HG03565 (cell line): ENCODE data around the gene SLC9C2.
"Not testable (repeated sequence)": the region's sequence is repeated elsewhere in the genome, so short reads cannot be mapped to it uniquely, and the experiment has no call there.

Experiments used
- ATAC-seq: cut with Tn5 transposase; IDR thresholded peaks from one replicate; pipeline ENCODE4 v1.9.1; 2021; ENCODE audit warnings: mild to moderate bottlenecking, moderate library complexity; ENCODE audit not compliant: unreplicated experiment

Gene SLC9C2

GRCh38 chr1:173529106-173529505 is 73.8 kb downstream of the SLC9C2 start:
- ATAC-seq: no peak

DNA sequence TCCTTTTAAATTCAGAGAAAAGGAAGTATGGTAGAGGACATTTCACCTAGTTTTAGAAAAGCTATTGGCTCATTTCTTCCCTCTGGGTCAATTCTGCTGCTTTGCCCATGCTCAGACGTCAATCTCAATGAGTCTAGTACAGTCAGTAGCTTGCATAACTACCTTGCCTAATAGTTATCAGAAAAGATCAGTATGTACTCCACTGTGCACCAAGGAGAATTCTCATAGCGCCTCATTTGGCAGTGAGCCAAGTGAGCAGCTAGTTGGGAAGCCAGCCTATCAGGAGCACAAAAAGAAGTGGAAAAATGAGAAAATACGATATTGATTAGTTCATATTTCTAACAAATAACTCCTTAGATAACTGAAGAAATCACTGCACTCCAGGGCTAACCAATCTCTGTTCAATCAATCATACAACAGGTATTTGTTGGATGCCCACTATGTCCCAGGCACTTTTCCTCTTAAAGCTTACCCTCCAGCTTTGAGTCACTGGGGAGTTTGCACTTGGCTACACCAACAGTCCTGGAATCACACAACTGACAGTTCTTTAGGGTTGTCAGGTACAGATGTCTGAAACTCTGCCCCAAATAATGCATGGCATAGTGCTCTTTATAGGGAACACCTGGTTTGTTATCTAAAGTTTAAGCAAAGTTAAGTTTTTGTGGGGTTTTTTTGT is 75.6 kb downstream of the SLC9C2 start:
- no peak for ATAC-seq

DNA sequence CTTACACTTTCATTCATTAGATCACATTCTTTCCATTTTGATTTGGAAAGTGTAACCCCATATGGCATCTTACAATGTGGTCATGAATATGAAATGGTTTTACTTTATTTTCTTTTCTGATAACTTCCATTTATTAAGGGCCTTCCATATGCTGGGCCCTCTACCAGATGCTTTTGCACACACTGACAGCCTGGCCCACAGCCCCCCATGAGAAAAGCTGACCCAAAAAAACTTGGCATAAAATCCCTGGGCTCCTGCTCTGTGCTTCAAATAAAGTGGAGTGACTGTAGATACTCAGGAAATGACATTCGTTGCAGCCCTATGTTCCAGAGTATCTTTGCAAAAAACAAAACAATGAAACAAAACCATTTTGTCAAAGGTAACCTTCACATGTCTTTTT is 76.9 kb downstream of the SLC9C2 start:
- ATAC-seq: no peak

- ATAC-seq: no peak
These were observed 79.5 kb downstream of the SLC9C2 start for GRCh38 chr1:173523329-173523728.

- ATAC-seq: no peak
These were observed 82.1 kb downstream of the SLC9C2 start for GRCh38 chr1:173520799-173521198.

DNA sequence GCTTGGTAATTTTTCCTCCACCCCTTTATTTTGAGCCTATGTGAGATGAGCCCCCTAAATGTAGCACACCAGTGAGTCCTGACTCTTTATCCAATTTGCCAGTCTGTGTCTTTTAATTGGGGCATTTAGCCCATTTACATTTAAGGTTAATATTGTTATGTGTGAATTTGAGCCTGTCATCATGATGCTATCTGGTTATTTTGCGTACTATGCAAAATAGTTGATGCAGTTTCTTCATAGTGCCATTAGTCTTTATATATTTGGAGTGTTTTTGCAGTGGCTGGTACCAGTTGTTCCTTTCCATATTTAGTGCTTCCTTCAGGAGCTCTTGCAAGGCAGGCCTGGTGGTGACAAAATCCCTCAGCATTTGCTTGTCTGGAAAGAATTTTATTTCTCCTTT is 88.4 kb downstream of the SLC9C2 start:
- not testable (repeated sequence) for ATAC-seq

DNA sequence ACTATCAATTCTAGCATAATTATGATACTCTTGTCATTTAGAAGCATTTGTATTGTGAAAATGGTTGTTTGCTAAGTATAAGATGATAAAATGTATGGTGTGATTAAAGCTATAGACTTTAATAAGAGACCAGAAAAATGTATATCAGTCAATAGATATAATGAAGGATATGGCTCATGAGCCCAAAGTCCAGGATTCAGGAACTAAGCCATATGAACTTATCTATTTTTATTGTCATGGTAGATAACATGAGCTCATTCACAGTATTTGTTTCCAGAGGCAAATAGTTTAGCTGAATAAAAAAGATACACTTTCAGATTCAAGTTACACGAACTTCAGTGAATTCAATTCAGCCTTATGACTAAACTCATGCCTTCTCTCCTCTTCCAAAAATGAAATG is 93.1 kb downstream of the SLC9C2 start:
- no peak for ATAC-seq

DNA sequence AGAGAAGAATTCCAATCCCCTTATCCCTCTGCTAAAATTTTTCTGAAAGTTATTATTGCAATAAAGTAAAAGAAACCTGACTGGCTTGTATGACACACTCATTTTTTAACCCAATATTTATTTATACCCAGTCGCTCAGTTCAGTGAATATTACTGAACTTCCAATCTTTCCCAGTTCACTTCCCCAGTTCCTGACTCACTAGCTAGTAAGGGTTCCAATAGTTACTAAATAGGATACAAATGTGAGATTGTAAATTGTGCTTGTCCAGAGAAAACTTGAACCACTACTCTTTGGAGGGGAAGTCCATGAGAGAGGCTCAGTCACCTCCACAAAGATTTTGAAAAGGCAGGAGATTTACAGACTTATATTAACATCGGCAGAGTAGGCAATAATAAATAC is 94.3 kb downstream of the SLC9C2 start:
- no peak for ATAC-seq

- no peak for ATAC-seq
These were observed 95.0 kb downstream of the SLC9C2 start for GRCh38 chr1:173507847-173508209.

- ATAC-seq: no peak
These were observed 95.5 kb downstream of the SLC9C2 start for GRCh38 chr1:173507205-173507846.

DNA sequence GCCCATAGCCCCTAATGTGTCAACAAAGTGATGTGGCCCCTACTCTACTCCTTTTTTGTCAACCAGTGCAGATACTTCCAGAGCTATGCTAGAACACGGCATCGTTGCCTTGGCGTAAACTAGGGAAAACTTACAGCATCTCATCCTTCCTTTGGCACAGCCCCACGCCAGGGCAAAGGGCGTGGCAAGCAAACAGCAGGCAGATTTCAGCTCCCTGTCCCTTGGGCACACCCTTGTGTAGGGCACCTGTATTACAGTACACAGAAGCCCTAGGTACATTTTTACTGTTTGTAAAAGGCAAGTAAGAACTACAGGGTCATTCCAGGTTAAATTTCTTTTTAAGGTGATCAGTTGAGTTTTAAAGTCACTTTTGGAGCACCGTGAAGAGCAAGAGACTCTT is 96.4 kb downstream of the SLC9C2 start:
- ATAC-seq: no peak

DNA sequence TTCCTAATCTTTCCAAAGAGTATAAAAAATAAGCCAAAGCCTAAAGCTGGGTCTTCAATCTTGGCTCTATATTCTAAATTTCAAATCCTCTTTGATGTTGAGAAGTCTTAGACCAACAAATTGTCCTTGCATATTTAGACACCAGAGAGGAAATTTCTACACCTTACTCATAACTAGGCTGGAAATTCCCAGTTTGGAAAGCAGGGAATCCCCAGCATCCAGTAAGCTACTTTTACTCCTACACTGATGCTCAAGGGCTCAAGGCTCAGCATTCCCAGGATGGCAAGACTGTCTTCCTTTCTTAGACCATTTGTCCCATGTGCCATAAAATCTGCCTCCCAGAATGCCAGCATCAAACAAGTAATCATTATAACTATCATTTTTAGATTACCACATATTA is 97.5 kb downstream of the SLC9C2 start:
- no peak for ATAC-seq

DNA sequence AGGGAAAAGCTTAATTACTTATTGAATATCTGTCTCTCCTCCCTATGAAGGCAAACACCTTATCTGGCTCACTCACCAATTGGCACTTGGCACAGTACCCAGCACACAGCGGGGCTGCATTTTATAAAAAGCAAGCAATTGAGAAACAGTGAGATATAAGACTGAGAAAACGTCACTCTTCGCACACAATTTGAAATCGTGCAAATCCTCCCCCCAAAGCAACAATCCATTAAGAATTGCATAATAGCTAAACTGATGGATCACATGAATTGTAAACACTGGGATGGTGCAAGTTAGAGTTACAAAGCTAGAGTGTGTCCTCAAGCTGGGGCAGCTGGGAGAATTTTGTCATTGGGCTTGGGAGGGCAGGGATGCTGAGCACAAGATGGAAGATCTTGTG is 98.6 kb downstream of the SLC9C2 start:
- ATAC-seq: no peak

DNA sequence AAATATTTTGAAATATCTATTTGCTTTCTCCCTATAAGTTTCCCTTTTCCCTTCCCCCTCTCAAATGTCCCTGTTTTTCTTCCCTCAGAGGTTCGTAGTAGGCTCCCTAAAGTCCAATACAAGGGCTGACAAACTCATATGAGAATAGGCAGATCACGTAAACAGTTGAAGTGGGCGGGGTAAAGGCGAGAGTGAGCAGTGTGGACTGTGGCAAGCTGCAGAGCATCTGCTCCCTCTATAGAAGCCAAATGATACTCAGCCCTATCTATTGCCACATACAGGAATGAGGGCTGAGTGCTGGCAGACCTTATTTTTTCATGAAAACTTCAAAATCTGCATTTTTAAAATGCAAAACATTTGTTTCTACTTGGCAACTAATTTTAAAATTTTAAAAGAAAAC is 99.5 kb downstream of the SLC9C2 start:
- no peak for ATAC-seq

GRCh38 chr1:173502104-173502503 is 100.8 kb downstream of the SLC9C2 start:
- no peak for ATAC-seq

- ATAC-seq: no peak
These were observed 103.1 kb downstream of the SLC9C2 start for GRCh38 chr1:173499729-173500128.

DNA sequence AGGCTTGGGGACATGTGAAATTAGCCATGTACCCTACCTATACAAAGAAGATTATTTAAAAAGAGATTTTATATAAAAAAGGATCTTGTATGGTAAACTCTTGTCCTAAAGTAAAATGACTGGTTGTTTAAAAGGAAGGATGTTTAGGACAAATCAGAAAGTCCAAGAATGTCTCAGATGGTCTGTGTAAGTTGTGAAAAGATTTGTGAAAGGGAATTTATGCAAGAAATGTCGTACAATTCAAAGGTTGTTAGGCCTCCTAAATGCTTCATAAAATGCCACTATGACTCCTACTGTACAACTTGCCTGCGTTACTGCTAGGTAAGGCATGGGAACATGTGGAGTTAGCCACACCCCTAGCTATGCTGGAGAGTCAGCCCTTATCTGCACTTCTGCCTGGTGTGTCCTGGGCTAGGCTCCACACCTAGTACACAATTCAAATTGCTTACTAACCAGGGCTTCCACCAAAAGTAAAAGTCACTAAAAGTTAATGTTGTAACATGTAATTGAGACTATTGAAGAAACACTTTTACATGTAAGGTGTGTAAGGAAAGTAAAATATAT is 106.0 kb downstream of the SLC9C2 start:
- no peak for ATAC-seq

DNA sequence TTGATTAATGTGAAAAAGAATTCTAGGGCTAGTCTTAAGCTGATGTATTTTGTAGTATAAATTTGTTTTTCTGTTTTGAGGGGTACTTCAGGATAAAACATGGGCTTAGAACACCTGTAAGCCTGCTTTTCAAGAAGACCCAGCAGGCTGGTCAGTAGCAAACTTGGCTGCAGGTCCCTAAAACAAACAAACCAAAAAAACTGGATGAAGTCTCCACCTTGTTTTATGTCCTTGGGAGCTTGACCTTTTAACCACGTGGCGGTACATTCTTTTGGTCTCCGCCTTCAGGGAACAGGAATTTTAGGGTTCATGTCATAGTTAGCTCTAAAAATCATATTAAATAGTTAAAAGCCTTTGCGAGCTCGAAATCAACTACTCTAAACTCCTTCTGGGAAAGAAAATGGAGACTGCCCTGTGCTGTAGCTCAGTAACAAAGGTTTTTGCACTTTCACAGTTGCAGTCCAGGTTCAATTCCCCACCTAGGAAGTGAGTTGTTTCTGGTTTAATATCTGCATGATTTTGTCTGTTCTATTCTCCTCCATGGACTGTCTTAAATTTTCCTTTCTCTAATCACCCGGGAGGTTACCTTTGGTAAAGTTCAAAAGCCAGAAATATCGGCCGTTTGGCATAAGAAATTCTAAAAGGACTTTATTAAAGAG is 107.1 kb downstream of the SLC9C2 start:
- no peak for ATAC-seq

DNA sequence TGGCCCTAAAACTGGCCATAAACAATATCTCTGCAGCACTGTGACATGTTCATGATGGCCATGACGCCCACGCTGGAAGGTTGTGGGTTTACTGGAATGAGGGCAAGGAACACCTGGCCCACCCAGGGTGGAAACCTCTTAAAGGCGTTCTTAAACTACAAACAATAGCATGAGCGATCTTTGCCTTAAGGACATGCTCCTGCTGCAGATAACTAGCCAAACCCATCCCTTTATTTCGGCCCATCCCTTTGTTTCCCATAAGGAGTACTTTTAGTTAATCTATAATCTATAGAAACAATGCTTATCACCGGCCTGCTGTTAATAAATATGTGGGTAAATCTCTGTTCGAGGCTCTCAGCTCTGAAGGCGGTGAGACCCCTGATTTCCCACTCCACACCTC is 109.7 kb downstream of the SLC9C2 start:
- not testable (repeated sequence) for ATAC-seq

DNA sequence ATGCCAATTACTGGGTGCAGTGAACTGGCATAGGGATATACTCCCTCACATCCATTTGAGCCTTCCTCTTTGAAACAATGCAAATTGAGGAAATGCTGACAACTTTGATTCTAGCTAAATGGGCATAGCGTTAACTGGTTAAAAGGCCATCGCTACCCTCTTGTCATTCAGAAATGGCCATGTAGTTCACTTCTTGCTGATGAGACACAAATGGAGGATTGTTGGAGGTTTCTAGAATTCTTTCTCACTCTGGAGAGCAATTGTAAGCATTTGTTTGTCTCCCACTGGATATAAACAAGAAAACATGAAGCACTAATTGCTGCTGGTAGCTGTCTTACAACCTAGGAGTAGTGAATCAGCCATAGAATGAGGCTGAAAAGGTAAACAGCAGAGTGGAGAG is 111.4 kb downstream of the SLC9C2 start:
- ATAC-seq: no peak

DNA sequence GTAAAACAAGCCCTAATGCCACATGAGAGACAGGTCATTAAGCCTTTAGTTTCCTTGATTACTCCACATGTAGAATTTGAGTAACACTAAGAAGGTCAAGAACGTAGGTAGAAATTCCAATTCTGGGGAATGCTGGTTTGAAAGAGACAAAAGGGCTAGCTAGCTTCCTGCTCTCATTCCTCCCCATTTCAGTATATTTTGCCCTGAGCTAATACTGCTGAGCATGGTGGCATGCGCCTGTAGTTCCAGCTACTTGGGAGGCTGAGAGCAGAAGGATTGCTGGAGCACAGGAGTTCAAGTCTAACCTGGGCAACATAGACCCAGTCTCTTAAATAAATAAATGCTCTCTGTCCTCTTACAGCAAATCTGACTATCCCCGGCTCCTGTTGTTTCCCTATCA is 112.9 kb downstream of the SLC9C2 start:
- ATAC-seq: no peak

DNA sequence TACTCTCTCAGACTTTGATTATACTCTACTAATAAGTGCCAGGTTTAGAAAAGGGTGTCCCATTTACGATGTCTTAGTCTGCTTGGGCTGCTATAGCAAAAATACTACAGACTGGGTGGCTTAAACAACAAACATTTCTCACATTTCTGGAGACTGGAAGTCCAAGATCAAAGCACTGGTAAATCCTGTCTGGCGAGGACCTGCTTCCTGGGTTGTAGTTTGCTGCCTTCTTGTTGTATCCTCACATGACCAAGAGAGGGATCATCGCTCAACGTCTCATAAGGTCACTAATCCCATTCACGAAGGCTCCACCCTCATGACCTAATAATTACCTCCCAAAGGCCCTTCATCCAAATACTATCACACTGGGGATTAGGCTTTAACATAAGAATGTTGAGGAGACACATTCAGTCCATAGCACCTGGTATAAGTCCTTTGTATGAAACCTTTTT is 113.7 kb downstream of the SLC9C2 start:
- no peak for ATAC-seq
